ENCODE data around the gene KCNH2. TPM values are rescaled to one million over a fixed set of nuclear protein-coding genes. Genes with fewer than 3 reads are reported as not detected.
A peak's percentile ranks its signal among the peaks of the same experiment; 100 is the strongest.

The KCNH2 gene
- total and polyA plus RNA-seq, 10 donors = 0.67 to 5.1 (median 2.3) TPM

DNA sequence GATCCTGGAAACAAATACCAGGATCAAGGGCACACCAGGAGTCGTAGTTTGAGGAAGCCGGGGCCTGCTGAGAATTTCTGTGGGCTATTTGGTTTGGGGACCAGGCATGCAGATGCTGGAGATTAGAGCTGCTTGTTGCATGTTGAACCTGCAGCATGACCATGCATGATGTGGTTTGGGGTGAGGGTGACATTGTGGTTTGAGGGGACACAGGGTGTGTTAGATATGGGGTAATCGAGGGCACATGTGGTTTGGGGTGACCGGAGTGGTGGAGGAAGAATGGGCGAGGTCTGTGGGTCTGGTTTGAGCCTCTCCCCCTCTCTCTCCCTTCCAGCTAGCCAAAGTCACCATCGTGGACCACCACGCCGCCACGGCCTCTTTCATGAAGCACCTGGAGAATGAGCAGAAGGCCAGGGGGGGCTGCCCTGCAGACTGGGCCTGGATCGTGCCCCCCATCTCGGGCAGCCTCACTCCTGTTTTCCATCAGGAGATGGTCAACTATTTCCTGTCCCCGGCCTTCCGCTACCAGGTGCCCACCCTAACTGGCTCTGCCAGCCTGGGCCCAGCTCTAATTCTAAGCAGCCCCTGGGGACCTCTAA, 22.9 kb upstream of the KCNH2 start:
- Histone ChIP-seq H3K27me3 (replicated peaks in 1 of 7) (peaks cover 0 to 31% (median 0%) of the 10 kb centered on the region in 7 donors), H3K27ac (peak overlapping the region in 2 of 8 donors; percentile 6 to 15), H3K9me3 (no peaks in the 10 kb centered on the region), H3K4me1 (peaks cover 5 to 68% (median 42%) of the 10 kb centered on the region in 6 donors), H3K4me3 (no peak overlapping the region), H3K36me3 (peaks cover 0 to 80% (median 10%) of the 10 kb centered on the region in 6 donors)
- no peak for DNase-seq
- no peak for TF ChIP-seq POLR2A (IDR thresholded peaks at IDR 0.05)
- TF ChIP-seq POLR2AphosphoS5 (IDR thresholded peaks at IDR 0.05) = no peak
- TF ChIP-seq, protein P1, sequence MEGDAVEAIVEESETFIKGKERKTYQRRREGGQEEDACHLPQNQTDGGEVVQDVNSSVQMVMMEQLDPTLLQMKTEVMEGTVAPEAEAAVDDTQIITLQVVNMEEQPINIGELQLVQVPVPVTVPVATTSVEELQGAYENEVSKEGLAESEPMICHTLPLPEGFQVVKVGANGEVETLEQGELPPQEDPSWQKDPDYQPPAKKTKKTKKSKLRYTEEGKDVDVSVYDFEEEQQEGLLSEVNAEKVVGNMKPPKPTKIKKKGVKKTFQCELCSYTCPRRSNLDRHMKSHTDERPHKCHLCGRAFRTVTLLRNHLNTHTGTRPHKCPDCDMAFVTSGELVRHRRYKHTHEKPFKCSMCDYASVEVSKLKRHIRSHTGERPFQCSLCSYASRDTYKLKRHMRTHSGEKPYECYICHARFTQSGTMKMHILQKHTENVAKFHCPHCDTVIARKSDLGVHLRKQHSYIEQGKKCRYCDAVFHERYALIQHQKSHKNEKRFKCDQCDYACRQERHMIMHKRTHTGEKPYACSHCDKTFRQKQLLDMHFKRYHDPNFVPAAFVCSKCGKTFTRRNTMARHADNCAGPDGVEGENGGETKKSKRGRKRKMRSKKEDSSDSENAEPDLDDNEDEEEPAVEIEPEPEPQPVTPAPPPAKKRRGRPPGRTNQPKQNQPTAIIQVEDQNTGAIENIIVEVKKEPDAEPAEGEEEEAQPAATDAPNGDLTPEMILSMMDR (IDR thresholded peaks at IDR 0.05 in 8 of 11, conservative IDR thresholded peaks at IDR 0.05 in 3 of 11) = no peak
- 63 to 74% (median 73%) methylated on average over 12 to 13 of the region's 13 CpGs for WGBS, 5 donors
- intact Hi-C loops (cut with DNase I; ENCODE audit: low total_unique reads) = no loop called here

DNA sequence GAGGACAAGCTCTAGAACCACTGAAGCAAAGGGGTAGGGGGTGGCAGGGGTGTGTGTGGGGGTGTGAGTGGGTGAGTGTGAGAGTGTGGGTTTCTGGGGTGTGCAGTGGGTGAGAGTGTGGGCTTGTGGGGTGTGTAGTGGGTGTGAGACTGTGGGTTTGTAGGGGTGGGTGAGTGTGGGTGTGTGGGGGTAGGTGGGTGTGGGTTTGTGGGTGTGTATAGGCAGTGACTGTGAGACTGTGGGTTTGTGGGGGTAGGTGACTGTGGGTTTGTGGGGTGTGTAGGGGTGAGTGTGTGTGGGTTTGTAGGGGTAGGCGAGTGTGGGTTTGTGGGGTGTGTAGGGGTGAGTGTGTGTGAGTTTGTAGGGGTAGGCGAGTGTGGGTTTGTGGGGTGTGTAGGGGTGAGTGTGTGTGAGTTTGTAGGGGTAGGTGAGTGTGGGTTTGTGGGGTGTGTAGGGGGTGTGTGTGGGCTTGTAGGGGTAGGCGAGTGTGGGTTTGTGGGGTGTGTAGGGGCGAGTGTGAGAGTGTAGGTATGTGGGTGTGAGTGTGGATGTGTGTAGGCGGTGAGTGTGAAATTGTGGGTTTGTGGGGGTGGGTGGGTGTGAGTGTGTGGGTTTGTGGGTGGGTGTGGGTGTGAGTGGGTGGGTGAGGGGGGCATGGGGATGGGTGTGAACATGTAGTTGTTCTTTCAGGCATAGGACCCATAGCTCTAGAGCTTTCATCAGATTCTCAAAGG, 21.5 kb upstream of the KCNH2 start:
- WGBS, 5 donors = 70 to 77% (median 70%) methylated on average over 5 of the region's 5 CpGs
- TF ChIP-seq POLR2A (IDR thresholded peaks at IDR 0.05) (no peak), POLR2AphosphoS5 (IDR thresholded peaks at IDR 0.05) (no peak)
- TF ChIP-seq, protein P1 (IDR thresholded peaks at IDR 0.05 in 8 of 11, conservative IDR thresholded peaks at IDR 0.05 in 3 of 11) = no peak
- Histone ChIP-seq H3K4me1 (peaks cover 7 to 61% (median 40%) of the 10 kb centered on the region in 6 donors), H3K36me3 (peaks cover 0 to 78% (median 10%) of the 10 kb centered on the region in 6 donors), H3K27ac (peak overlapping the region in 2 of 8 donors; percentile 64 to 66), H3K9me3 (no peaks in the 10 kb centered on the region), H3K4me3 (peak overlapping the region in 1 of 8 donors; percentile 78), H3K27me3 (replicated peaks in 1 of 7) (peaks cover 0 to 37% (median 0%) of the 10 kb centered on the region in 7 donors)
- no peak for DNase-seq
- intact Hi-C loops (cut with DNase I; ENCODE audit: low total_unique reads) = no loop called here

DNA sequence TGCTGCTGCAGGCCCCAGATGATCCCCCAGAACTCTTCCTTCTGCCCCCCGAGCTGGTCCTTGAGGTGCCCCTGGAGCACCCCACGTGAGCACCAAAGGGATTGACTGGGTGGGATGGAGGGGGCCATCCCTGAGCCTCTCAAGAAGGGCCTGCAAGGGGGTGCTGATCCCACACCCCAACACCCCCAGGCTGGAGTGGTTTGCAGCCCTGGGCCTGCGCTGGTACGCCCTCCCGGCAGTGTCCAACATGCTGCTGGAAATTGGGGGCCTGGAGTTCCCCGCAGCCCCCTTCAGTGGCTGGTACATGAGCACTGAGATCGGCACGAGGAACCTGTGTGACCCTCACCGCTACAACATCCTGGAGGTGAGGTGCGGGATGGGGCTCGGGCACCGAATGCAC, 20.9 kb upstream of the KCNH2 start:
- Histone ChIP-seq H3K27me3 (replicated peaks in 1 of 7) (peaks cover 0 to 39% (median 0%) of the 10 kb centered on the region in 7 donors), H3K4me1 (peaks cover 8 to 66% (median 43%) of the 10 kb centered on the region in 6 donors), H3K27ac (peak overlapping the region in 4 of 8 donors; percentile 39 to 66 (median 65)), H3K4me3 (peak overlapping the region in 2 of 8 donors; percentile 62 to 78), H3K9me3 (no peaks in the 10 kb centered on the region), H3K36me3 (peaks cover 0 to 72% (median 9%) of the 10 kb centered on the region in 6 donors)
- intact Hi-C loops (cut with DNase I; ENCODE audit: low total_unique reads) = no loop called here
- TF ChIP-seq POLR2AphosphoS5 (IDR thresholded peaks at IDR 0.05) (no peak), POLR2A (IDR thresholded peaks at IDR 0.05) (no peak)
- TF ChIP-seq, protein P1 (IDR thresholded peaks at IDR 0.05 in 8 of 11, conservative IDR thresholded peaks at IDR 0.05 in 3 of 11) = no peak
- 70 to 94% (median 84%) methylated on average over 4 to 12 of the region's 12 CpGs for WGBS, 5 donors
- no peak for DNase-seq

DNA sequence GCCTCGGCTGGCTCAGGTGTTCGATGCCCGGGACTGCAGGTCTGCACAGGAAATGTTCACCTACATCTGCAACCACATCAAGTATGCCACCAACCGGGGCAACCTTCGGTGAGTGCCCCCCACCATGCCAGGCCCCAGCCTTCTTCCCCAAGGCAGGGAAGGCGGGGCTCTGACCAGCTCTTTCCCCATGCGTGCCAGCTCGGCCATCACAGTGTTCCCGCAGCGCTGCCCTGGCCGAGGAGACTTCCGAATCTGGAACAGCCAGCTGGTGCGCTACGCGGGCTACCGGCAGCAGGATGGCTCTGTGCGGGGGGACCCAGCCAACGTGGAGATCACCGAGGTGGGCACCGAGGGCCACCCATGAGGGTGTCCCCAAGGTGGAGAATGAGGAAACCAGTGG, 20.2 kb upstream of the KCNH2 start:
- Histone ChIP-seq H3K27me3 (replicated peaks in 1 of 7) (peaks cover 0 to 39% (median 0%) of the 10 kb centered on the region in 7 donors), H3K36me3 (peaks cover 0 to 66% (median 7%) of the 10 kb centered on the region in 6 donors), H3K9me3 (no peaks in the 10 kb centered on the region), H3K4me1 (peaks cover 8 to 71% (median 44%) of the 10 kb centered on the region in 6 donors), H3K27ac (peak overlapping the region in 5 of 8 donors; percentile 20 to 66 (median 64)), H3K4me3 (peak overlapping the region in 2 of 8 donors; percentile 62 to 78)
- no peak for DNase-seq
- peak in 2 of 3 donors; percentile 63 to 75 for TF ChIP-seq POLR2AphosphoS5 (IDR thresholded peaks at IDR 0.05)
- no peak for TF ChIP-seq POLR2A (IDR thresholded peaks at IDR 0.05)
- intact Hi-C loops (cut with DNase I; ENCODE audit: low total_unique reads) = no loop called here
- 64 to 80% (median 69%) methylated on average over 15 to 20 of the region's 20 CpGs for WGBS, 5 donors
